Measurements from ENCODE around the gene RARB. TPM values are rescaled to one million over a fixed set of nuclear protein-coding genes. Genes with fewer than 3 reads are reported as not detected.

Gene RARB
- total and polyA plus RNA-seq, 2 donors (not counting 3 experiments of a cell fraction or from before 2014, with no cell fraction given): 15.3 to 23.4 TPM

GRCh38 chr3:25508901-25509300, 80.8 kb downstream of the RARB start:
- H3K4me1 ChIP-seq (ENCODE audit: control insufficient read depth, extremely low read depth, insufficient read depth, low read length): peaks cover 28% of the 10 kb centered on the region
- H3K9ac ChIP-seq (replicated peaks; ENCODE audit: extremely low read depth, insufficient read depth, low read length): peak overlapping the region; percentile 88
- no peak overlapping the region for H2AFZ ChIP-seq (ENCODE audit: low read depth, low read length)
- H3K4me3 ChIP-seq (replicated peaks in 1 of 3; ENCODE audit: insufficient read depth in 1 of 3, low read depth in 1 of 3, low read length in 3 of 3): no peak overlapping the region
- dilution Hi-C loops (cut with MboI; ENCODE audit: extremely low pct_ligation_motif_present, low sequenced_read_pairs) (no loop called here), intact Hi-C loops (cut with micrococcal nuclease) (loop anchor here (1.0 to 2.0 kb wide), 6 partner anchors 16 to 358 kb away; partner anchors contain the start of gene RARB)
- H4K20me1 ChIP-seq (replicated peaks; ENCODE audit: control insufficient read depth, extremely low read depth, insufficient read depth, low read length): no peaks in the 10 kb centered on the region
- no TSS peak for BruUV-seq (replicated peaks)
- H3K4me2 ChIP-seq (ENCODE audit: insufficient read depth, low read length): peak overlapping the region; percentile 50
- peaks cover 15% of the 10 kb centered on the region for H3K79me2 ChIP-seq (ENCODE audit: control insufficient read depth, insufficient read depth, low read length)
- DNase-seq (ENCODE audit: low read depth, low spot score): peak; percentile 94
- H3K9me1 ChIP-seq (replicated peaks; ENCODE audit: control insufficient read depth, extremely low read depth, insufficient read depth, low read length): no peaks in the 10 kb centered on the region
- peak; percentile 86 for TF ChIP-seq JUN (IDR thresholded peaks at IDR 0.05; ENCODE audit: borderline replicate concordance, insufficient read depth, insufficient read length, low read depth)
- peak; percentile 79 for TF ChIP-seq MAX (IDR thresholded peaks at IDR 0.05; ENCODE audit: insufficient read depth, insufficient read length)
- TF ChIP-seq GATA2 (IDR thresholded peaks at IDR 0.05; ENCODE audit: insufficient read depth, insufficient read length, low read depth, low read length): peak; percentile 55
- no peak for TF ChIP-seq CTCF (IDR thresholded peaks at IDR 0.05; ENCODE audit: extremely low read depth in 1 of 2, insufficient read depth in 1 of 2, low read depth in 1 of 2, low read length in 2 of 2)
- peak; percentile 54 for TF ChIP-seq POLR2AphosphoS5 (IDR thresholded peaks at IDR 0.05; ENCODE audit: insufficient read depth, low read depth, low read length)
- no peak for TF ChIP-seq EZH2 (IDR thresholded peaks at IDR 0.05; ENCODE audit: borderline replicate concordance, low read depth, low read length, severe bottlenecking)
- peak; percentile 68 for TF ChIP-seq FOS (IDR thresholded peaks at IDR 0.05; ENCODE audit: borderline replicate concordance, insufficient read depth, low read length)
- no peaks in the 10 kb centered on the region for H3K9me3 ChIP-seq (replicated peaks; ENCODE audit: control insufficient read depth, insufficient read depth, low read length)
- H3K27me3 ChIP-seq (ENCODE audit: control insufficient read depth in 2 of 2, insufficient read depth in 2 of 2, low read length in 2 of 2): no peaks in the 10 kb centered on the region
- peak; percentile 82 for FAIRE-seq
- peaks cover 0 to 3% of the 10 kb centered on the region in 2 experiments for H3K36me3 ChIP-seq (ENCODE audit: control insufficient read depth in 2 of 2, extremely low read depth in 1 of 2, insufficient read depth in 2 of 2, low read length in 2 of 2)
- peak overlapping the region; percentile 98 for H3K27ac ChIP-seq (ENCODE audit: insufficient read depth, low read depth, low read length)
- ChIA-PET CTCF (interaction anchor here (0.7 to 2.8 kb wide), 13 partner anchors 9 to 427 kb away, joined by 3 to 16 read pairs (median 4); partner anchors contain the start of gene RARB), POLR2A (interaction anchor here (0.8 to 1.4 kb wide), 2 partner anchors 76 to 81 kb away, joined by 3 to 4 read pairs; partner anchors contain the start of gene RARB)
